Esophagus muscularis mucosa (tissue), 4 donors: ENCODE measurements around the gene NHLRC4.

Source experiments
- CTCF ChIP-seq, 3 experiments: fragments of 200-600 bp in 2 of 3; fragments of 450-650 bp in 1 of 3; sonication (generic) in 2 of 3; IDR thresholded peaks; one replicate each; pipeline ENCODE4 v1.5.1; 2017 to 2019; ENCODE audit warnings: antibody characterized with exemption in 3 of 3, mild to moderate bottlenecking in 2 of 3, moderate library complexity in 1 of 3
- EP300 ChIP-seq: sonication (generic); formaldehyde crosslinking; IDR thresholded peaks from one replicate; pipeline ENCODE4 v1.6.1; 2017; ENCODE audit warnings: antibody characterized with exemption
- POLR2A ChIP-seq: fragments of 450-650 bp; IDR thresholded peaks from one replicate; pipeline ENCODE4 v1.6.1; 2017; ENCODE audit warnings: antibody characterized with exemption, moderate library complexity, mild to moderate bottlenecking, low read depth
- POLR2AphosphoS5 ChIP-seq, 2 donors: sonication (generic); formaldehyde crosslinking; IDR thresholded peaks; one replicate each; pipeline ENCODE4 v1.6.1; 2017; ENCODE audit warnings: antibody characterized with exemption in 2 of 2

- TF ChIP-seq CTCF (IDR thresholded peaks at IDR 0.05) (no peak), POLR2A (no peak), EP300 (no peak), POLR2AphosphoS5 (IDR thresholded peaks at IDR 0.05) (no peak)
Measured at GRCh38 chr16:595942-596735, 29.3 kb downstream of the NHLRC4 start.
